Glutamatergic neuron (in vitro differentiated cells): ENCODE data around the gene TMEM40. TPM values are rescaled to one million over a fixed set of nuclear protein-coding genes. Genes with fewer than 3 reads are reported as not detected.
"Not testable (repeated sequence)": the region's sequence is repeated elsewhere in the genome, so short reads cannot be mapped to it uniquely, and the experiment has no call there.

Experiments
- DNase-seq: peaks from one replicate; pipeline ENCODE4 v3.0.0; 2022
- H3K27ac Mint-ChIP-seq: one replicate; pipeline ENCODE4 v1.8.0; 2020; ENCODE audit warnings: mild to moderate bottlenecking, mixed read lengths, inconsistent platforms; ENCODE audit not compliant: unreplicated experiment
- H3K27me3 Mint-ChIP-seq: one replicate; pipeline ENCODE4 v1.8.0; 2020; ENCODE audit warnings: mild to moderate bottlenecking, moderate library complexity, mixed read lengths, inconsistent platforms; ENCODE audit not compliant: unreplicated experiment
- H3K36me3 Mint-ChIP-seq: one replicate; pipeline ENCODE4 v1.8.0; 2020; ENCODE audit warnings: mild to moderate bottlenecking, mixed read lengths, inconsistent platforms; ENCODE audit not compliant: unreplicated experiment
- H3K4me1 Mint-ChIP-seq: one replicate; pipeline ENCODE4 v1.8.0; 2020; ENCODE audit warnings: mild to moderate bottlenecking, low read depth, mixed read lengths, inconsistent platforms; ENCODE audit not compliant: unreplicated experiment
- H3K4me3 Mint-ChIP-seq: one replicate; pipeline ENCODE4 v1.8.0; 2020; ENCODE audit warnings: mild to moderate bottlenecking, mixed read lengths, inconsistent platforms; ENCODE audit not compliant: unreplicated experiment
- H3K9me3 Mint-ChIP-seq: one replicate; pipeline ENCODE4 v1.8.0; 2020; ENCODE audit warnings: mild to moderate bottlenecking, moderate library complexity, mixed read lengths, inconsistent platforms; ENCODE audit not compliant: unreplicated experiment
- CTCF ChIP-seq: fragments of 200-600 bp; sonication (generic); IDR thresholded peaks from one replicate; pipeline ENCODE4 v1.5.0; 2021; ENCODE audit not compliant: partially characterized antibody, unreplicated experiment
- total RNA-seq: library from RNA; stranded (reverse); fragmentation: NEBNext Ultra II Directional; extraction: Animal tissue kit (Norgen Biotek cat#: 25700); gene quantifications from one replicate; pipeline ENCODE4 v1.2.1, GENCODE V29; 2021; ENCODE audit not compliant: unreplicated experiment

Gene TMEM40
- total RNA-seq, 1 donor from 2014 or later = not detected

GRCh38 chr3:12727481-12727880 is 31.6 kb downstream of the TMEM40 start:
- Mint-ChIP-seq H3K9me3 (peaks cover 2% of the 10 kb centered on the region), H3K4me1 (peaks cover 2% of the 10 kb centered on the region), H3K27me3 (no peaks in the 10 kb centered on the region), H3K36me3 (no peaks in the 10 kb centered on the region), H3K4me3 (no peak overlapping the region), H3K27ac (no peak overlapping the region)
- no peak for DNase-seq
- no peak for TF ChIP-seq CTCF

GRCh38 chr3:12725436-12725835 is 33.6 kb downstream of the TMEM40 start:
- TF ChIP-seq CTCF = no peak
- no peaks in the 10 kb centered on the region for H3K36me3 Mint-ChIP-seq
- H3K9me3 Mint-ChIP-seq = peaks cover 2% of the 10 kb centered on the region
- H3K27ac Mint-ChIP-seq = no peak overlapping the region
- H3K4me1 Mint-ChIP-seq = peaks cover 2% of the 10 kb centered on the region
- DNase-seq = no peak
- no peaks in the 10 kb centered on the region for H3K27me3 Mint-ChIP-seq
- H3K4me3 Mint-ChIP-seq = no peak overlapping the region

GRCh38 chr3:12724794-12725193 is 34.3 kb downstream of the TMEM40 start:
- H3K27me3 Mint-ChIP-seq = no peaks in the 10 kb centered on the region
- no peak overlapping the region for H3K27ac Mint-ChIP-seq
- no peak for DNase-seq
- H3K36me3 Mint-ChIP-seq = no peaks in the 10 kb centered on the region
- peaks cover 2% of the 10 kb centered on the region for H3K9me3 Mint-ChIP-seq
- H3K4me3 Mint-ChIP-seq = no peak overlapping the region
- no peak for TF ChIP-seq CTCF
- H3K4me1 Mint-ChIP-seq = peaks cover 6% of the 10 kb centered on the region

GRCh38 chr3:12723362-12723761 is 35.7 kb downstream of the TMEM40 start:
- H3K36me3 Mint-ChIP-seq, H3K9me3 Mint-ChIP-seq, H3K4me1 Mint-ChIP-seq, DNase-seq, H3K27ac Mint-ChIP-seq, H3K4me3 Mint-ChIP-seq, H3K27me3 Mint-ChIP-seq: not testable (repeated sequence)

GRCh38 chr3:12722226-12722625 is 36.8 kb downstream of the TMEM40 start:
- Mint-ChIP-seq H3K36me3 (no peaks in the 10 kb centered on the region), H3K4me1 (peaks cover 5% of the 10 kb centered on the region), H3K9me3 (peaks cover 2% of the 10 kb centered on the region), H3K27me3 (no peaks in the 10 kb centered on the region), H3K27ac (no peak overlapping the region), H3K4me3 (no peak overlapping the region)
- no peak for TF ChIP-seq CTCF
- DNase-seq = no peak
